K562 (cell line): Measurements from ENCODE around the gene SLC13A3. TPM values are rescaled to one million over a fixed set of nuclear protein-coding genes. Genes with fewer than 3 reads are reported as not detected.
A peak's percentile ranks its signal among the peaks of the same experiment; 100 is the strongest.

Source experiments
- ARID1B ChIP-seq: fragments of 450-650 bp; IDR thresholded peaks from 2 replicates; pipeline ENCODE4 v1.6.1; 2016; ENCODE audit warnings: antibody characterized with exemption, mild to moderate bottlenecking, inconsistent platforms
- ATF1 ChIP-seq, 2 experiments: fragments of 450-650 bp in 1 of 2; IDR thresholded peaks; 2 replicates each; pipeline ENCODE4 v1.6.1; 2016; ENCODE audit warnings: missing compliant biosample characterization in 1 of 2, missing genetic modification characterization in 1 of 2
- EHMT2 ChIP-seq: fragments of 450-650 bp; IDR thresholded peaks from 2 replicates; pipeline ENCODE4 v1.6.1; 2018; ENCODE audit warnings: antibody characterized with exemption
- GTF2A2 ChIP-seq: IDR thresholded peaks from 2 replicates; pipeline ENCODE4 v1.6.1; 2016; ENCODE audit warnings: mild to moderate bottlenecking, missing genetic modification characterization, missing compliant biosample characterization
- HDAC1 ChIP-seq, 2 experiments: fragments of 450-650 bp; IDR thresholded peaks; 2 replicates each; pipeline ENCODE4 v1.6.1; 2016 to 2017; ENCODE audit warnings: inconsistent platforms in 1 of 2, mild to moderate bottlenecking in 1 of 2, moderate library complexity in 1 of 2
- HLTF ChIP-seq: fragments of 450-650 bp; IDR thresholded peaks from 2 replicates; pipeline ENCODE4 v1.6.1; 2016
- NKRF ChIP-seq: fragments of 450-650 bp; IDR thresholded peaks from 2 replicates; pipeline ENCODE4 v1.6.1; 2016; ENCODE audit warnings: borderline replicate concordance
- NR2F6 ChIP-seq: fragments of 450-650 bp; formaldehyde crosslinking; IDR thresholded peaks from 2 replicates; pipeline ENCODE4 v1.4.0; 2020; ENCODE audit warnings: mild to moderate bottlenecking
- PHF21A ChIP-seq: fragments of 450-650 bp; IDR thresholded peaks from 2 replicates; pipeline ENCODE4 v1.6.1; 2017; ENCODE audit warnings: low read depth, borderline replicate concordance
- RBM17 ChIP-seq: fragments of 200-400 bp; formaldehyde crosslinking; IDR thresholded peaks from 2 replicates; pipeline ENCODE4 v1.6.1; 2017; ENCODE audit warnings: low read depth, mild to moderate bottlenecking, low read length, borderline replicate concordance
- SMAD1 ChIP-seq: fragments of 150-350 bp; IDR thresholded peaks from 2 replicates; pipeline ENCODE4 v1.6.1; 2014; ENCODE audit warnings: low read length, low read depth; ENCODE audit not compliant: partially characterized antibody
- SMARCA5 ChIP-seq: fragments of 450-650 bp; IDR thresholded peaks from 2 replicates; pipeline ENCODE4 v1.6.1; 2016
- SNIP1 ChIP-seq: fragments of 450-650 bp; IDR thresholded peaks from 2 replicates; pipeline ENCODE4 v1.7.1; 2017; ENCODE audit warnings: low read depth, mild to moderate bottlenecking
- SUPT5H ChIP-seq: fragments of 450-650 bp; IDR thresholded peaks from 2 replicates; pipeline ENCODE4 v1.6.1; 2016
- YBX1 ChIP-seq: fragments of 450-650 bp; IDR thresholded peaks from 2 replicates; pipeline ENCODE4 v1.7.1; 2016; ENCODE audit warnings: mild to moderate bottlenecking
- ZNF212 ChIP-seq: fragments of 450-650 bp; formaldehyde crosslinking; IDR thresholded peaks from 2 replicates; pipeline ENCODE4 v1.4.0; 2020; ENCODE audit warnings: mild to moderate bottlenecking
- ZNF24 ChIP-seq: fragments of 450-650 bp; IDR thresholded peaks from 2 replicates; pipeline ENCODE4 v1.6.1; 2016
- ZNF3 ChIP-seq: fragments of 250-450 bp; sonication (Bioruptor Pico); IDR thresholded peaks from 2 replicates; pipeline ENCODE4 v1.5.0; 2021; ENCODE audit warnings: mild to moderate bottlenecking, moderate library complexity
- polyA plus RNA-seq, 8 experiments: library from polyadenylated mRNA; depleted of rRNA in 4 of 8; stranded (reverse) in 5 of 8; unstranded in 3 of 8; fragments of >200 nt; fragmentation: Nextera tagmentation in 2 of 8; fragmentation: Illumina TruSeq in 1 of 8; extraction: Ambion mirVana in 2 of 8; extraction: Trizol in 1 of 8; gene quantifications; 2 replicates each; pipeline versions ENCODE4 v1.2.1 to v1.2.3, GENCODE V29; 2011 to 2014; ENCODE audit warnings: inconsistent platforms in 1 of 8, missing spikeins in 1 of 8
- total RNA-seq, 7 experiments: library from RNA; depleted of rRNA in 6 of 7; stranded (reverse); fragments of >200 nt in 6 of 7; fragmentation: Illumina TruSeq in 2 of 7; extraction: Trizol in 2 of 7; gene quantifications; 2 replicates each; pipeline versions ENCODE4 v1.2.1 to v1.2.3, GENCODE V29; 2011 to 2021; ENCODE audit warnings: low replicate concordance in 1 of 7
- TF ChIP-seq, protein P1 (sequence below): sonication (generic); formaldehyde crosslinking; IDR thresholded peaks from 2 replicates; pipeline ENCODE4 v1.9.0; 2022; ENCODE audit warnings: mild to moderate bottlenecking, missing genetic modification reagents
- TF ChIP-seq, protein P2 (sequence below): fragments of 200-800 bp; sonication (Bioruptor generic); IDR thresholded peaks from 2 replicates; pipeline ENCODE4 v1.6.1; 2017; ENCODE audit warnings: missing genetic modification characterization, missing compliant biosample characterization

Gene SLC13A3
- total and polyA plus RNA-seq, 9 of the 15 experiments (the other 6 are each of a cell fraction or from before 2014, with no cell fraction given) = 5.5 to 16.4 (median 8.5) TPM

- TF ChIP-seq PHF21A = 0 out of 2 replicates have a peak, but pooled peaks have one; percentile 49
- TF ChIP-seq NKRF = peak; percentile 57; the same call in 1 of the 2 replicates
- no peak for TF ChIP-seq SMAD1
- TF ChIP-seq HDAC1 (IDR thresholded peaks at IDR 0.05) = peak in 1 of 2 experiments; percentile 70; a peak in 2 of 4 replicates
- TF ChIP-seq SUPT5H = 0 out of 2 replicates have a peak, but pooled peaks have one; percentile 29
- TF ChIP-seq YBX1 = no peak
- TF ChIP-seq ZNF3 (CRISPR knock-in tag) = 0 out of 2 replicates have a peak, but pooled peaks have one; percentile 50
- no peak for TF ChIP-seq NR2F6 (CRISPR knock-in tag)
- TF ChIP-seq ZNF212 = no peak
- 0 out of 2 replicates have a peak, but pooled peaks have one; percentile 26 for TF ChIP-seq SNIP1
- TF ChIP-seq ATF1 (CRISPR knock-in tag; IDR thresholded peaks at IDR 0.05) = no peak
- TF ChIP-seq ATF1 (tag; IDR thresholded peaks at IDR 0.05) = no peak
- 0 out of 2 replicates have a peak, but pooled peaks have one; percentile 57 for TF ChIP-seq SMARCA5
- TF ChIP-seq, protein P1, sequence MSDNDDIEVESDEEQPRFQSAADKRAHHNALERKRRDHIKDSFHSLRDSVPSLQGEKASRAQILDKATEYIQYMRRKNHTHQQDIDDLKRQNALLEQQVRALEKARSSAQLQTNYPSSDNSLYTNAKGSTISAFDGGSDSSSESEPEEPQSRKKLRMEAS (CRISPR knock-in tag) = no peak
- no peak for TF ChIP-seq GTF2A2 (tag)
- TF ChIP-seq ARID1B = peak; percentile 27; the same call in 1 of the 2 replicates
- TF ChIP-seq EHMT2 = peak; percentile 61; the same call in 1 of the 2 replicates
- no peak for TF ChIP-seq RBM17
- TF ChIP-seq, protein P2, sequence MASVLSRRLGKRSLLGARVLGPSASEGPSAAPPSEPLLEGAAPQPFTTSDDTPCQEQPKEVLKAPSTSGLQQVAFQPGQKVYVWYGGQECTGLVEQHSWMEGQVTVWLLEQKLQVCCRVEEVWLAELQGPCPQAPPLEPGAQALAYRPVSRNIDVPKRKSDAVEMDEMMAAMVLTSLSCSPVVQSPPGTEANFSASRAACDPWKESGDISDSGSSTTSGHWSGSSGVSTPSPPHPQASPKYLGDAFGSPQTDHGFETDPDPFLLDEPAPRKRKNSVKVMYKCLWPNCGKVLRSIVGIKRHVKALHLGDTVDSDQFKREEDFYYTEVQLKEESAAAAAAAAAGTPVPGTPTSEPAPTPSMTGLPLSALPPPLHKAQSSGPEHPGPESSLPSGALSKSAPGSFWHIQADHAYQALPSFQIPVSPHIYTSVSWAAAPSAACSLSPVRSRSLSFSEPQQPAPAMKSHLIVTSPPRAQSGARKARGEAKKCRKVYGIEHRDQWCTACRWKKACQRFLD (CRISPR knock-in tag) = no peak
- TF ChIP-seq ZNF24 = 0 out of 2 replicates have a peak, but pooled peaks have one; percentile 23
- peak; percentile 95 for TF ChIP-seq HLTF
Measured at GRCh38 chr20:46681032-46681854, 30.0 kb upstream of the SLC13A3 start (continued).
